Measurements from ENCODE around the gene CTTN.
"Not testable (repeated sequence)": the region's sequence is repeated elsewhere in the genome, so short reads cannot be mapped to it uniquely, and the experiment has no call there.

CTTN gene

GRCh38 chr11:70429724-70430521 lies 31.6 kb downstream of the CTTN start:
- no peak for DNase-seq

DNA sequence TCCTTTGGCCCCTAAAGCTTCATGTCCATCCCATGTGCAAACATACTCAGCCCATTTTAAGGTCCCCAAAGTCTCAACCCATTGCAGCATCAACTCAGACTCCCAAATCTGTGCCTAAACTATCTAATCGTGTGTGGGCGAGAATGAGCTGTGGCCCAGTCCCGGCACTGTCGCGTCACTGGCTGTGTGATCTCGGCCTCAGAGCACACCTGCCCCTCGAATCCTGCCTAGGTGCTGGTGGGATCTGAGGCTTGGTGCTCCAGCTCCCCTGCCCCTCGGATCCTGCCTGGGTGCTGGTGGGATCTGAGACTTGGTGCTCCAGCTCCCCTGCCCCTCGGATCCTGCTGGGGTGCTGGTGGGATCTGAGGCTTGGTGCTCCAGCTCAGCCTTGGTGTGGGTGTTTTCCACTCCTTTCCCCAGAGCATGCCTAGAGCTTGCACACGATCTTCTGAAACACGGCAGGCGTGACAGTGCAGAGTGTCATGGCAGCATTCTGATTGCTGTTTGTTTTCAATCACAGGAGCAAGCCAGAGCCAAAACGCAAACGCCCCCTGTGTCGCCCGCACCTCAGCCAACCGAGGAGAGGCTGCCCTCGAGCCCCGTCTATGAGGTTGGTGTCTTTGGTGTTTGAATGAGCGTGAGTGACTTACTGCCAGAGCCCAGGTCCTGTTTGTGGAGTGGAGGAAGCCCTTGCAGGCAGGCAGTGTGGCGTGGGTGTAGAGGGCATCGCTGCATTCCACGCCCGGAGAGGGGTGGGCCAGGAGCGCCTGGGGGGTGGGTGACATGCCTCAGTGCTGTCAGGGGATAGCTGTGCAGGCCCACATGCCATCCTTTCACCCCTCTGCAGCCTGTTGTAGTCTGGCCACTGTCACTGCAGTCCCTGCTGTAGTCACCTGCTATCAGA lies 32.6 kb downstream of the CTTN start:
- DNase-seq, result no peak

GRCh38 chr11:70431611-70432010 lies 33.3 kb downstream of the CTTN start:
- DNase-seq, result no peak

DNA sequence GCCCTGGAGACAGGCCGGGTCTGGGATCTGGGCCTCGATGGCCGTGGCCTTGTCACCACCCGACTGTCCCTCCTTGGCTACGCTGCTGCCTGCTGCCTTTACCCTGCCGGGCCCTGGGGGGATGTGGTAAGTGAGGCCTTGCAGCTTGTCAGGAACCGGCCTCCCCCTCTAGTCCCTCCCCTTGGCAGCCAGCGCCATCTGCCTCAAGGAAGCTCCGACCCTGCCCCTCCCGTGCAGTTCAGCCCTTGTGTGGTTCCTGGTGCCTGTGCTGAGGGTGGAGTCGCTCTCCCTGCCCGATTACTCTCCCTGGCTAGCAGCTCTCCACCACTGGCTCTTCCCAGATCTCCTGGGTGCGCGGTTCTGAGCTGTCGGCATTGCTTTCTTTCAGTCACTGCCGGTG lies 33.7 kb downstream of the CTTN start:
- DNase-seq, result no peak

- DNase-seq, result no peak
These were observed 34.3 kb downstream of the CTTN start for GRCh38 chr11:70432580-70432979.

DNA sequence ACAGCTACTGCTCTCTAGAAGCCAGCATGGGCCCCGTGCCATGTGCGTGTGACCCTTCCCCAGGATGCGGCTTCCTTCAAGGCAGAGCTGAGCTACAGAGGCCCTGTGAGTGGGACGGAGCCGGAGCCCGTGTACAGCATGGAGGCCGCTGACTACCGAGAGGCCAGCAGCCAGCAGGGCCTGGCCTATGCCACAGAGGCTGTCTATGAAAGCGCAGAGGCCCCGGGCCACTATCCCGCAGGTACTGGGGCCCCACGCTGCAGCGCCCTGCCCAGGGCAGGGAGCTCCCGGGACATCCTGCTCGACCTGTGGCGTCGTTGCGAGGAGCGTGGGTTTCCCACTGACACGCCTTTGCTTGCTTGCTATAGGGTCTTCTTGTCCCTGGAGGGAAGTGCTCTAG lies 34.7 kb downstream of the CTTN start:
- no peak for DNase-seq

DNA sequence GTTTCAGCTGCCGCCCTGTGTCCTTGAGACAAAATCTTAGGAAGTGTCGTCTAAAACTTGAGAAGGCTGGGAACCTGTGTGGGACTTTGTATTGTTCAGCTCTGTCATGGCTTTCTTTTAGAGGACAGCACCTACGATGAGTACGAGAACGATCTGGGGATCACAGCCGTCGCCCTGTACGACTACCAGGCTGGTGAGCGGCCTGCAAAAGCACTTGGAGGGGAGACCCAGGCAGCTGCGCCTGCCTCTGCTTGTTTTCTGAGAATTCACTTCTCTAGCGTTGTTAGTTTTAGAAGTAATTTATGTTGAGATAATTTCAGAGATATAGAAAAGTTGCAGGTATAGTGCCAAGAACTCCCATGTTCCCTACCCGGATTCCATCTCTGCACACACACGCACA lies 35.2 kb downstream of the CTTN start:
- no peak for DNase-seq

DNA sequence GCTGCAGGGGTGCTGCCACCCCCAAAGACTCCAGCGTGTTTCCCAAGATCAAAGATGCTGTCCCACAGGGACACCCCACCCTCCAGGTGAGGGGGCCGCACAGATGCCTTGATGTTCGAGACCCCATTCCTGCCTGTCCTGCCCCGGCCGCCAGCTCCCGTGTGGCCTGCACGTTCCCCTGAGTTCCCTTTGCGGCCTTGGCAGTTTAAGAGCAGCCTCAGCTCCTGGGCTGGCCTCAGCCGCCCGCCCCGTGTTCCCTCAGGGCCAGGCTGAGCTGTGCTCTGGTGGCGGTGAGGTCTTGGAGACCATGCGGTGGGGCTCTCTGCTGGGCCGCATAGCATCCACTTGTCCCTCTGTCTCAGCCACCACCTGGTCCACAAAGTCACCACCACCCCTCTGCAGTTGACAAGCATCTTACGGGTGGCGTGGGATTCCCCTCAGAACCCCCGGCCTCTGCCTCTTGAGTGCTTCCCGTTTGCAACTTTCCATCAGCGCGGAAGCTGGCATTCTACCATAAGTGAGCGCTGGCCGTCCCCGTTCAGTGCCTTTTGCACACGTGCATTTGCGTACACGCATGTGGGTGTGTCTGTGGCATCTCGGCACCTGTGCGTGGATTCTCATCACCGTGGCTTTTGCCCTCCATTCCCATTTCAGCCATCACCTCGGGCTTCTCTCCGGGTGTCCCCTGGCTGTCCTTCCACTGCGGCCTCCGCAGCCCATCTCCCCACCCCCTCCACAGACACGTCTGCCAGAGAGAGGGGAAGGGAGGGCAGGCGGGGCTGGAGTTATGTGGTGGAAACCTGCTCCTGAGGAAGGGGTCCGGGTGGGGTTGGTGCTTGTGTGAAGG lies 35.9 kb downstream of the CTTN start:
- DNase-seq, result no peak

- DNase-seq, result no peak
These were observed 36.5 kb downstream of the CTTN start for GRCh38 chr11:70434813-70435278.

GRCh38 chr11:70435361-70435760 lies 37.0 kb downstream of the CTTN start:
- no peak for DNase-seq

DNA sequence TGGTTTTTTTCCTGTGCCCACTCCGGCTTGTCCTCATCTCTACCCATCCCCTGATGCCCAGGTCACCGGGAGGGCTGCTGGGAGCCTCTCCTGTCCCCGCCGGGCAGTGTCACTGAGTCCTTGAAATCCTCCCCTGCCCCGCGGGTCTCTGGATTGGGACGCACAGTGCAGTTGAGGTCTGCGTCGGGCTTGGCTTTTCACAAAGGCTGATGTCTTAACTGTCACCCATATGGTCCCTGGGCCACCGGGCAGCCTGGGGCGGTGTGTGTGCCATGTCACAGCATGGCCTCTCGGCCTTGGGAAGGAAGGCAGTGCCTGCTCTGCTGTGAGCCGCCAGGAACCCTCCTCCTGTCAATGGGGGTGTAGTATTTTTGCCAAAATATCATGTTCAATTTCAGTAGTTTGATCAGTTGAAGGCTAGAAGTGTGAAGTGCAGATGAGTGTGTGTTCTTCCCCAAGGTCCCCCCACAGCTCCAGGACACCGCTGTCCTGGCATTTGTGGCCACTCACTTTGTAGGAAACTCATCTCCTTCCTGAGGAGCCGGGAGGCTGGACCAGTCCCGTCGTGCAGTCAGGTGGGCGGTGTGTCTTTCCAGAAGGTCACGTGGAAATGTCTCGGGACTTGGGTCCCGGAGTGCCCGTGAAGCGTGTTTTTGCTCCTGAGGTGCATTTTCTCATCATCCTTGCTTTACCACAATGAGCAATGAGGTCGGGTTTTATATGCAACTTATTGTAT lies 37.6 kb downstream of the CTTN start:
- no peak for DNase-seq

- DNase-seq, result no peak
These were observed 38.2 kb downstream of the CTTN start for GRCh38 chr11:70436501-70436860.

DNA sequence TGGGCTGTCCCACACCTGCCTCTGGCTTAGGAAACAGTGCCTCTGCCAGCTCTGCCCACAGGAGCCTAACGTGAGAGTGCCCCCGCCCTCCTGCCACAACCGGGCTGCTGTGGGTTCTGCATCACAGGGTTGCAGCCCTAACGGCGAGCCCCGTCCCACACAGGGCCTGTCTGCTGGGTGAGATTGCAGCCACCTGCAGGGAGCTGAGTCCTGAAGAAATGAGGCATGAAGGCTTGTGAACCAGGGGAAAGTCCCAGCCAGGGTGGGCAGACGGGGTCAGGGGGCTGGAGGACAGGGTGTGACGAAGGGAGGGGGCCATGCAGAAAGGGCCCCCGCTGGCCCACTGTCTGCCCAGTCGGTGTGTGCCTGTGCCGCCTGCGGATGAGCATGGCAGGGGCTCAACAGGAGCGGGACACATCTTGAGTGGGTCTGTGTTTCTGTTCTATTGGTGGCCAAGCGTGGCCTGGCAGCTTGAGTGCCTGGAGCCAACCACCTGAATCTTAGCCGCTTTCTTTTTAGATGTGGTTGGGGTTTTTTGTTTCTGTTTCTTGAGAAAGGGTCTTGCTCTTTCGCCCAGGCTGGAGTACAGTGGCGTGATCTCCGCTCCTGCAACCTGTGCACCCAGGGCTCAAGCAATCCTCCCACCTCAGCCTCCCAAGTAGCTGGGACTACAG lies 38.9 kb downstream of the CTTN start:
- no peak for DNase-seq

DNA sequence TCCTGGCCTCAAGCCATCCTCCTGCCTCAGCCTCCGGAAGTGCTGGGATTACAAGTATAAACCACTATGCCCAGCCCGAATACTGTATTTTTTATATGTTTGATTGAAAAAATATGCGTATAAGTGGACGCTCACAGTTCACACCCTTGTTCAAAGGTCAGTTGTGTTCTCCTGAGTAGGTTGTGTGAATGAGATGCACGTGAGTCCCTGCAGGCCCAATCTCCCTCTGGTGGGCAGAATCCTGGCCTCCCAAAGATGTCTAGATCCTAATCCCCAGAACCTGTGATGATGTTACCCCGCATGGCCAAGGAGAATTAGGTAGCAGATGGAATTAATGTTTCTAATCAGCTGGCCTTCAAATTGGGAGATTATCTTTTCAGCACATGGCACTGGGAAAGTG lies 41.9 kb downstream of the CTTN start:
- DNase-seq, result no peak

DNA sequence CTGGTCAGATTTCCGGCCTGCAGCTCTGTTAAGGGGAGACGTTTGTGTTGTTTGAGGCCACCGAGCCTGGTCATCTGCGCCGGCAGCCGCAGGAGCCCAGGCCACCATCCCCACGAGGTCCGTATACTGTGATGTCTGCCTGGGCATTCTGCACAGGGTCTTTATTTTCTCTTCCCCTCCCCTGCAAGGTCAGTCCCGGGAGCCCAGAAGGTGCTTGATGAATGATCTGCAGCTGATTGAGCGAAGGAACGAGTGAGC lies 45.4 kb downstream of the CTTN start:
- DNase-seq, result no peak

- DNase-seq, result no peak
These were observed 46.8 kb downstream of the CTTN start for GRCh38 chr11:70445091-70445490.

GRCh38 chr11:70445605-70446004 lies 47.3 kb downstream of the CTTN start:
- no peak for DNase-seq

GRCh38 chr11:70448983-70449567 lies 50.7 kb downstream of the CTTN start:
- no peak for DNase-seq

GRCh38 chr11:70454197-70454767 lies 56.0 kb downstream of the CTTN start:
- DNase-seq, result no peak

- DNase-seq, result not testable (repeated sequence)
These were observed 56.5 kb downstream of the CTTN start for GRCh38 chr11:70454811-70455210.

- DNase-seq, result no peak
These were observed 57.0 kb downstream of the CTTN start for GRCh38 chr11:70455354-70455753.
